HCT116 (cell line): Measurements from ENCODE around the gene CD44. TPM values are rescaled to one million over a fixed set of nuclear protein-coding genes. Genes with fewer than 3 reads are reported as not detected.

ENCODE experiments used
- ATAC-seq: fragments of 200-7000 bp; cut with Tn5 transposase; 2 replicates; pipeline ENCODE4 v1.9.1; 2020; ENCODE audit warnings: mild to moderate bottlenecking, moderate library complexity
- BruUV-seq: library from RNA; stranded (reverse); fragments of 400-500 nt; replicated peaks from 2 replicates; lab custom pipeline; 2021; lab: Mats Ljungman, UMichigan
- CTCF ChIA-PET: fragments of 300-600 bp; sonication (Branson Sonifier 250); formaldehyde crosslinking; loops from one replicate; lab custom pipeline; 2021; ENCODE audit warnings: antibody characterized with exemption; lab: Charles Lee
- POLR2A ChIA-PET: fragments of 300-600, 350-600 bp; sonication (Branson Sonifier 250); formaldehyde crosslinking; loops from one replicate; lab custom pipeline; 2021; ENCODE audit warnings: antibody characterized with exemption; lab: Charles Lee
- RAD21 ChIA-PET, 2 experiments: fragments of 300-600 bp; sonication (Branson Sonifier 250); formaldehyde crosslinking; loops; one replicate each; lab custom pipeline; 2023; ENCODE audit warnings: low total read pairs in 2 of 2; ENCODE audit not compliant: uncharacterized antibody in 2 of 2, unreplicated experiment in 2 of 2, low non-redundant PET in 1 of 2; lab: Charles Lee
- DNase-seq: peaks from one replicate; pipeline ENCODE4 v3.0.0-alpha.2; 2010; ENCODE audit warnings: low read depth, low spot score
- H2AFZ ChIP-seq: fragments of 200-600 bp; shearing (Covaris generic), sonication (generic); 2 replicates; pipeline ENCODE4 v1.6.1; 2017; ENCODE audit warnings: low read depth, mixed run types, mixed read lengths, antibody characterized with exemption, low read length; ENCODE audit not compliant: poor library complexity, severe bottlenecking
- H3K27ac ChIP-seq: 2 replicates; pipeline ENCODE4 v1.5.1; 2012; ENCODE audit warnings: low read depth, low read length
- H3K27me3 ChIP-seq: fragments of 200-600 bp; sonication (generic); 2 replicates; pipeline ENCODE4 v1.6.1; 2016; ENCODE audit warnings: mixed run types, low read length, mixed read lengths; ENCODE audit not compliant: insufficient read depth
- H3K36me3 ChIP-seq, 2 experiments: fragments of 200-500 bp in 1 of 2; fragments of 200-600 bp in 1 of 2; sonication (Bioruptor generic) in 1 of 2; sonication (generic) in 1 of 2; 2 replicates each; pipeline versions ENCODE4 v1.5.1 to v1.6.1; 2014 to 2016; ENCODE audit warnings: low read length in 2 of 2, inconsistent platforms in 1 of 2, mixed read lengths in 1 of 2, mixed run types in 1 of 2; ENCODE audit not compliant: insufficient read depth in 2 of 2, control insufficient read depth in 1 of 2
- H3K4me1 ChIP-seq, 2 experiments: fragments of 200-600 bp in 1 of 2; sonication (generic) in 1 of 2; 2 replicates each; pipeline versions ENCODE4 v1.5.1 to v1.6.1; 2012 to 2017; ENCODE audit warnings: low read length in 2 of 2, inconsistent platforms in 1 of 2, mild to moderate bottlenecking in 1 of 2, mixed read lengths in 1 of 2, mixed run types in 1 of 2, moderate library complexity in 1 of 2; ENCODE audit not compliant: insufficient read depth in 2 of 2, control insufficient read depth in 1 of 2
- H3K4me2 ChIP-seq: fragments of 200-600 bp; sonication (generic); 2 replicates; pipeline ENCODE4 v1.6.1; 2017; ENCODE audit warnings: mixed run types, low read length, mixed read lengths
- H3K4me3 ChIP-seq, 2 experiments: fragments of 200-600 bp in 1 of 2; sonication (generic) in 1 of 2; replicated peaks in 1 of 2; 2 replicates each; pipeline ENCODE4 v1.5.1; 2011 to 2016; ENCODE audit warnings: low read length in 2 of 2, control low read depth in 1 of 2, low read depth in 1 of 2, mild to moderate bottlenecking in 1 of 2, mixed read lengths in 1 of 2, mixed run types in 1 of 2
- H3K79me2 ChIP-seq: fragments of 200-600 bp; sonication (generic); 2 replicates; pipeline ENCODE4 v1.6.1; 2017; ENCODE audit warnings: mild to moderate bottlenecking, mixed run types, low read length, moderate library complexity, mixed read lengths; ENCODE audit not compliant: insufficient read depth
- H3K9ac ChIP-seq: fragments of 200-600 bp; sonication (generic); 2 replicates; pipeline ENCODE4 v1.6.1; 2016; ENCODE audit warnings: low read length, mixed read lengths
- H3K9me2 ChIP-seq: fragments of 200-600 bp; sonication (generic), shearing (Covaris generic); 2 replicates; pipeline ENCODE4 v1.6.1; 2017; ENCODE audit warnings: mixed run types, mild to moderate bottlenecking, moderate library complexity; ENCODE audit not compliant: insufficient read depth
- H3K9me3 ChIP-seq, 2 experiments: fragments of 200-500 bp in 1 of 2; fragments of 200-600 bp in 1 of 2; sonication (Bioruptor generic) in 1 of 2; sonication (generic) in 1 of 2; 2 replicates each; pipeline ENCODE4 v1.6.1; 2014 to 2017; ENCODE audit warnings: low read length in 2 of 2, mixed read lengths in 2 of 2, inconsistent platforms in 1 of 2, low read depth in 1 of 2, mild to moderate bottlenecking in 1 of 2, mixed run types in 1 of 2, moderate library complexity in 1 of 2; ENCODE audit not compliant: control insufficient read depth in 1 of 2, insufficient read depth in 1 of 2
- H4K20me1 ChIP-seq: fragments of 200-600 bp; sonication (generic), shearing (Covaris generic); 2 replicates; pipeline ENCODE4 v1.6.1; 2017; ENCODE audit warnings: mixed run types, mild to moderate bottlenecking, moderate library complexity; ENCODE audit not compliant: insufficient read depth
- EZH2 ChIP-seq: fragments of 200-600 bp; sonication (generic); IDR thresholded peaks from 2 replicates; pipeline ENCODE4 v1.6.1; 2017; ENCODE audit warnings: antibody characterized with exemption, mixed run types
- MAX ChIP-seq: IDR thresholded peaks from 2 replicates; pipeline ENCODE4 v1.6.1; 2012
- POLR2AphosphoS5 ChIP-seq: IDR thresholded peaks from 2 replicates; pipeline ENCODE4 v1.6.1; 2011; ENCODE audit warnings: mild to moderate bottlenecking, low read depth, low read length, moderate library complexity
- RAD21 ChIP-seq: IDR thresholded peaks from 2 replicates; pipeline ENCODE4 v1.6.1; 2012; ENCODE audit warnings: low read depth, mild to moderate bottlenecking
- SIN3A ChIP-seq: IDR thresholded peaks from 2 replicates; pipeline ENCODE4 v1.6.1; 2012; ENCODE audit warnings: low read depth
- SP1 ChIP-seq: IDR thresholded peaks from 2 replicates; pipeline ENCODE4 v1.6.1; 2012; ENCODE audit warnings: low read depth
- SRF ChIP-seq: IDR thresholded peaks from 2 replicates; pipeline ENCODE4 v1.6.1; 2012; ENCODE audit warnings: low read depth
- ZBTB33 ChIP-seq: IDR thresholded peaks from 2 replicates; pipeline ENCODE4 v1.6.1; 2011; ENCODE audit warnings: mild to moderate bottlenecking, low read length, moderate library complexity; ENCODE audit not compliant: insufficient replicate concordance; ENCODE audit errors: extremely low read depth
- intact Hi-C: fragments of 100-400 bp; cut with micrococcal nuclease; formaldehyde crosslinking; loops from 2 replicates; pipeline ENCODE4 v1.10.0; 2022
- total RNA-seq: library from RNA; stranded (reverse); gene quantifications from one replicate; pipeline ENCODE4 v1.2.1, GENCODE V29; 2021; ENCODE audit not compliant: unreplicated experiment
- TF ChIP-seq, protein P1 (sequence below): IDR thresholded peaks from 2 replicates; pipeline ENCODE4 v1.6.1; 2012; ENCODE audit warnings: low read depth

The CD44 gene
- total RNA-seq, 1 experiment from 2014 or later: 742 TPM

DNA sequence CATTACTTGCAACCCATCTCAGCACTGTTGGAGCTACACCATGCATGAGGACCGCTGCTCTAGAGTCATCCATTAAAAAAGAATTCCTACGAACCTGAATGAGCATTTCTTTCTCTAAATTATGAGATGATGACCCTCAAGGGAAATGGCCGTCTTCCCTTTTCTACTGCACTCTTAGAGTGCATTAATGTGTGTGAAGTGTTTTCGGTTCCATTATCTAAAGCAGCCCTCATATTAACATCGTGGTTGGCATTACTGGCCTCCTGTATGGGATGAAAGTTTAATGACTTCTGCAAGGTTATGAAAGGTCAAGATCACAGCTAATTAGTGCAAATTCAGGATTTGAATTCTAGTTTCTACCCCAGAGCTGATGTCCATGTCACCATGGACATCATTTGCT lies 16.7 kb downstream of the CD44 start:
- intact Hi-C loops: no loop called here
- H4K20me1 ChIP-seq: peaks cover 25% of the 10 kb centered on the region; the same call in 1 of the 2 replicates
- H3K9me2 ChIP-seq: no peaks in the 10 kb centered on the region
- ChIA-PET POLR2A (interaction anchor here (1.7 kb wide), 1 partner anchor 7 kb away, joined by 3 read pairs; no protein-coding TSS in a partner anchor), RAD21 (no interaction called here), CTCF (interaction anchor here (1.0 kb wide), 1 partner anchor 8 kb away, joined by 3 read pairs; no protein-coding TSS in a partner anchor)
- no peak overlapping the region for H3K9ac ChIP-seq
- no peak overlapping the region for H3K4me3 ChIP-seq
- H3K9me3 ChIP-seq: no peaks in the 10 kb centered on the region
- no peak for TF ChIP-seq SIN3A
- no peak for TF ChIP-seq POLR2AphosphoS5
- TF ChIP-seq EZH2: no peak
- no peak for TF ChIP-seq MAX
- TF ChIP-seq, protein P1, sequence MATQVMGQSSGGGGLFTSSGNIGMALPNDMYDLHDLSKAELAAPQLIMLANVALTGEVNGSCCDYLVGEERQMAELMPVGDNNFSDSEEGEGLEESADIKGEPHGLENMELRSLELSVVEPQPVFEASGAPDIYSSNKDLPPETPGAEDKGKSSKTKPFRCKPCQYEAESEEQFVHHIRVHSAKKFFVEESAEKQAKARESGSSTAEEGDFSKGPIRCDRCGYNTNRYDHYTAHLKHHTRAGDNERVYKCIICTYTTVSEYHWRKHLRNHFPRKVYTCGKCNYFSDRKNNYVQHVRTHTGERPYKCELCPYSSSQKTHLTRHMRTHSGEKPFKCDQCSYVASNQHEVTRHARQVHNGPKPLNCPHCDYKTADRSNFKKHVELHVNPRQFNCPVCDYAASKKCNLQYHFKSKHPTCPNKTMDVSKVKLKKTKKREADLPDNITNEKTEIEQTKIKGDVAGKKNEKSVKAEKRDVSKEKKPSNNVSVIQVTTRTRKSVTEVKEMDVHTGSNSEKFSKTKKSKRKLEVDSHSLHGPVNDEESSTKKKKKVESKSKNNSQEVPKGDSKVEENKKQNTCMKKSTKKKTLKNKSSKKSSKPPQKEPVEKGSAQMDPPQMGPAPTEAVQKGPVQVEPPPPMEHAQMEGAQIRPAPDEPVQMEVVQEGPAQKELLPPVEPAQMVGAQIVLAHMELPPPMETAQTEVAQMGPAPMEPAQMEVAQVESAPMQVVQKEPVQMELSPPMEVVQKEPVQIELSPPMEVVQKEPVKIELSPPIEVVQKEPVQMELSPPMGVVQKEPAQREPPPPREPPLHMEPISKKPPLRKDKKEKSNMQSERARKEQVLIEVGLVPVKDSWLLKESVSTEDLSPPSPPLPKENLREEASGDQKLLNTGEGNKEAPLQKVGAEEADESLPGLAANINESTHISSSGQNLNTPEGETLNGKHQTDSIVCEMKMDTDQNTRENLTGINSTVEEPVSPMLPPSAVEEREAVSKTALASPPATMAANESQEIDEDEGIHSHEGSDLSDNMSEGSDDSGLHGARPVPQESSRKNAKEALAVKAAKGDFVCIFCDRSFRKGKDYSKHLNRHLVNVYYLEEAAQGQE: no peak
- TF ChIP-seq RAD21: no peak
- no peak for TF ChIP-seq SP1
- TF ChIP-seq ZBTB33: no peak
- TF ChIP-seq SRF: no peak
- no peak overlapping the region for H2AFZ ChIP-seq
- H3K4me1 ChIP-seq: peaks cover 37 to 84% of the 10 kb centered on the region in 2 experiments; a peak in 3 of 4 replicates
- peaks cover 2 to 28% of the 10 kb centered on the region in 2 experiments; a peak in 1 of 4 replicates for H3K36me3 ChIP-seq
- no peaks in the 10 kb centered on the region for H3K27me3 ChIP-seq
- H3K79me2 ChIP-seq: peaks cover 100% of the 10 kb centered on the region
- ATAC-seq (no peak), DNase-seq (no peak)
- H3K27ac ChIP-seq: no peak overlapping the region
- H3K4me2 ChIP-seq: no peak overlapping the region
- no TSS peak for BruUV-seq
